PC-9 (cell line): ENCODE data around the gene ERCC6L2. TPM values are rescaled to one million over a fixed set of nuclear protein-coding genes. Genes with fewer than 3 reads are reported as not detected.
A peak's percentile ranks its signal among the peaks of the same experiment; 100 is the strongest.

Experiments
- BruUV-seq: library from RNA; stranded (reverse); fragments of 400-500 nt; replicated peaks from 2 replicates; lab custom pipeline; 2021; lab: Mats Ljungman, UMichigan
- CTCF ChIA-PET: fragments of 300-600 bp; sonication (Branson Sonifier 250); formaldehyde crosslinking; loops from one replicate; lab custom pipeline; 2022; ENCODE audit warnings: antibody characterized with exemption; lab: Charles Lee
- POLR2A ChIA-PET: fragments of 300-600 bp; sonication (Branson Sonifier 250); formaldehyde crosslinking; loops from one replicate; lab custom pipeline; 2022; ENCODE audit warnings: antibody characterized with exemption; ENCODE audit not compliant: unreplicated experiment; lab: Charles Lee
- DNase-seq, 2 experiments: peaks; one replicate each; pipeline versions ENCODE4 v3.0.0 to v3.0.0-alpha.2; 2015 to 2022; ENCODE audit warnings: mixed read lengths in 1 of 2
- H2AFZ ChIP-seq: fragments of 200-600 bp; sonication (generic); 2 replicates; pipeline ENCODE4 v1.8.1; 2017; ENCODE audit warnings: antibody characterized with exemption
- H3F3A ChIP-seq: fragments of 200-600 bp; sonication (generic); 2 replicates; pipeline ENCODE4 v1.8.1; 2017; ENCODE audit warnings: antibody characterized with exemption, mild to moderate bottlenecking, low read depth; ENCODE audit not compliant: insufficient read depth
- H3K27ac ChIP-seq: fragments of 200-600 bp; sonication (generic); 2 replicates; pipeline ENCODE4 v1.6.1; 2016; ENCODE audit warnings: mixed run types
- H3K27me3 ChIP-seq: fragments of 200-600 bp; sonication (generic); 2 replicates; pipeline ENCODE4 v1.6.1; 2016; ENCODE audit warnings: low read depth, mixed run types; ENCODE audit not compliant: insufficient read depth
- H3K36me3 ChIP-seq: fragments of 200-600 bp; sonication (generic); 2 replicates; pipeline ENCODE4 v1.6.1; 2016; ENCODE audit warnings: low read depth, mixed run types
- H3K4me1 ChIP-seq: fragments of 200-600 bp; sonication (generic); replicated peaks from 2 replicates; pipeline ENCODE4 v1.6.1; 2016; ENCODE audit warnings: mixed run types; ENCODE audit not compliant: insufficient read depth
- H3K4me2 ChIP-seq: fragments of 200-600 bp; sonication (generic); 2 replicates; pipeline ENCODE4 v1.6.1; 2017; ENCODE audit warnings: mixed run types
- H3K4me3 ChIP-seq: fragments of 200-600 bp; sonication (generic); 2 replicates; pipeline ENCODE4 v1.6.1; 2016; ENCODE audit warnings: mixed run types
- H3K79me2 ChIP-seq: fragments of 200-600 bp; sonication (generic); 2 replicates; pipeline ENCODE4 v1.6.1; 2017; ENCODE audit warnings: low read depth, mixed run types
- H3K9me2 ChIP-seq: fragments of 200-600 bp; sonication (generic); 2 replicates; pipeline ENCODE4 v1.8.1; 2017; ENCODE audit warnings: mild to moderate bottlenecking; ENCODE audit not compliant: insufficient read depth
- H3K9me3 ChIP-seq: fragments of 200-600 bp; sonication (generic); 2 replicates; pipeline ENCODE4 v1.8.1; 2016; ENCODE audit warnings: low read depth; ENCODE audit not compliant: insufficient read depth
- H4K20me1 ChIP-seq: fragments of 200-600 bp; sonication (generic); 2 replicates; pipeline ENCODE4 v1.8.1; 2017; ENCODE audit not compliant: insufficient read depth
- CTCF ChIP-seq: fragments of 200-600 bp; sonication (generic); conservative IDR thresholded peaks from 2 replicates; pipeline ENCODE4 v1.6.1; 2017; ENCODE audit warnings: mixed run types, antibody characterized with exemption, mild to moderate bottlenecking, moderate library complexity
- EZH2 ChIP-seq: fragments of 200-600 bp; sonication (generic); IDR thresholded peaks from 2 replicates; pipeline ENCODE4 v1.8.0; 2017; ENCODE audit warnings: antibody characterized with exemption, low read depth
- intact Hi-C: fragments of 100-400 bp; cut with micrococcal nuclease; formaldehyde crosslinking; loops from one replicate; pipeline ENCODE4 v1.10.0; 2022; ENCODE audit not compliant: unreplicated experiment
- total RNA-seq: library from RNA; stranded (reverse); gene quantifications from 2 replicates; pipeline ENCODE4 v1.2.3, GENCODE V29; 2021

Gene ERCC6L2
- total RNA-seq, 1 experiment from 2014 or later, result 41.4 TPM

GRCh38 chr9:95876595-95876994 lies 1.1 kb downstream of the ERCC6L2 start:
- H2AFZ ChIP-seq, result no peak overlapping the region
- H4K20me1 ChIP-seq, result peaks cover 7% of the 10 kb centered on the region; the same call in 1 of the 2 replicates

GRCh38 chr9:95877984-95878383 lies 2.5 kb downstream of the ERCC6L2 start:
- Histone ChIP-seq H3K9me2 (no peaks in the 10 kb centered on the region), H3K79me2 (peaks cover 40% of the 10 kb centered on the region), H2AFZ (no peak overlapping the region), H4K20me1 (peaks cover 7% of the 10 kb centered on the region; the same call in 1 of the 2 replicates), H3K4me3 (no peak overlapping the region), H3K9me3 (no peaks in the 10 kb centered on the region), H3K27ac (no peak overlapping the region), H3K4me1 (peaks cover 11% of the 10 kb centered on the region), H3K27me3 (no peaks in the 10 kb centered on the region), H3K4me2 (no peak overlapping the region), H3F3A (peaks cover 11% of the 10 kb centered on the region; the same call in 1 of the 2 replicates), H3K36me3 (peaks cover 4% of the 10 kb centered on the region; the same call in 1 of the 2 replicates)
- ChIA-PET POLR2A (interaction anchor here (0.5 kb wide), 1 partner anchor 44 kb away, joined by 6 read pairs; no protein-coding TSS in a partner anchor), CTCF (no interaction called here)
- intact Hi-C loops, result loop anchor here (5.0 kb wide), 3 partner anchors 86 to 371 kb away; no protein-coding TSS in a partner anchor
- no TSS peak for BruUV-seq
- DNase-seq, result no peak
- TF ChIP-seq EZH2 (no peak), CTCF (no peak)

More at GRCh38 chr9:95876595-95876994, 1.1 kb downstream of the ERCC6L2 start:
- CTCF ChIA-PET, result interaction anchor here (0.6 kb wide), 1 partner anchor 71 kb away, joined by 3 read pairs; no protein-coding TSS in a partner anchor
- H3K9me2 ChIP-seq, result no peaks in the 10 kb centered on the region
- H3K4me2 ChIP-seq, result no peak overlapping the region
- no peak overlapping the region; the same call in 1 of the 2 replicates for H3K27ac ChIP-seq
- no peaks in the 10 kb centered on the region for H3K9me3 ChIP-seq
- H3K79me2 ChIP-seq, result peaks cover 40% of the 10 kb centered on the region
- peak in 1 of 2 experiments; percentile 45 for DNase-seq
- intact Hi-C loops, result loop anchor here (5.0 kb wide), 3 partner anchors 84 to 369 kb away; no protein-coding TSS in a partner anchor
- BruUV-seq, result no TSS peak
- H3K36me3 ChIP-seq, result 0 out of 2 replicates have a peak, but pooled peaks cover 4% of the 10 kb centered on the region
- no peaks in the 10 kb centered on the region for H3K27me3 ChIP-seq
- H3K4me3 ChIP-seq, result no peak overlapping the region
- POLR2A ChIA-PET, result no interaction called here
- peaks cover 11% of the 10 kb centered on the region for H3K4me1 ChIP-seq
- H3F3A ChIP-seq, result peaks cover 11% of the 10 kb centered on the region; the same call in 1 of the 2 replicates
- no peak for TF ChIP-seq EZH2
- no peak for TF ChIP-seq CTCF

- TF ChIP-seq CTCF, result no peak
- no peak for TF ChIP-seq EZH2
- intact Hi-C loops, result loop anchor here (5.0 kb wide), 3 partner anchors 87 to 372 kb away; no protein-coding TSS in a partner anchor
- Histone ChIP-seq H4K20me1 (peaks cover 7% of the 10 kb centered on the region; the same call in 1 of the 2 replicates), H3K9me3 (no peaks in the 10 kb centered on the region), H3K27me3 (no peaks in the 10 kb centered on the region), H3F3A (peaks cover 11% of the 10 kb centered on the region; the same call in 1 of the 2 replicates), H3K4me3 (no peak overlapping the region), H3K4me2 (no peak overlapping the region), H3K79me2 (peaks cover 31% of the 10 kb centered on the region), H3K27ac (no peak overlapping the region), H3K36me3 (peaks cover 5% of the 10 kb centered on the region; the same call in 1 of the 2 replicates), H3K4me1 (peaks cover under 1% of the 10 kb centered on the region; the same call in 1 of the 2 replicates), H2AFZ (no peak overlapping the region), H3K9me2 (no peaks in the 10 kb centered on the region)
- no peak for DNase-seq
- POLR2A ChIA-PET, result no interaction called here
- CTCF ChIA-PET, result no interaction called here
- no TSS peak for BruUV-seq
These were observed 4.1 kb downstream of the ERCC6L2 start for GRCh38 chr9:95879591-95879990.
